H1 (cell line): ENCODE measurements around the gene ATG7. TPM values are rescaled to one million over a fixed set of nuclear protein-coding genes. Genes with fewer than 3 reads are reported as not detected.

Experiments used
- CTCF ChIA-PET: fragments of 300-600 bp; sonication (Branson Sonifier 250); formaldehyde crosslinking; loops from one replicate; lab custom pipeline; 2021; ENCODE audit not compliant: partially characterized antibody; lab: Charles Lee
- POLR2A ChIA-PET: fragments of 300-600 bp; sonication (Branson Sonifier 250); formaldehyde crosslinking; loops from one replicate; lab custom pipeline; 2021; ENCODE audit warnings: inconsistent platforms; ENCODE audit not compliant: partially characterized antibody; lab: Charles Lee
- DNase-seq, 2 experiments: peaks; one replicate each; pipeline versions ENCODE4 v3.0.0 to v3.0.0-alpha.2; 2010 to 2022; ENCODE audit warnings: low spot score in 2 of 2, low read depth in 1 of 2, mixed read lengths in 1 of 2
- FAIRE-seq: peaks from 2 replicates; lab custom pipeline; 2011; peaks lifted over from hg19 to GRCh38; lab: Jason Lieb, UNC
- H2AFZ ChIP-seq: 2 replicates; pipeline ENCODE4 v1.8.1; 2012; ENCODE audit warnings: low read length, inconsistent platforms
- H2AK5ac ChIP-seq: 2 replicates; pipeline ENCODE4 v1.6.1; 2013; ENCODE audit warnings: low read depth, low read length
- H2BK120ac ChIP-seq: replicated peaks from 2 replicates; pipeline ENCODE3; 2013; ENCODE audit warnings: low read depth, low read length, inconsistent platforms
- H2BK12ac ChIP-seq: 2 replicates; pipeline ENCODE4 v1.6.1; 2013; ENCODE audit warnings: low read depth, low read length
- H2BK15ac ChIP-seq: 2 replicates; pipeline ENCODE4 v1.6.1; 2013; ENCODE audit warnings: low read length
- H2BK20ac ChIP-seq: 2 replicates; pipeline ENCODE4 v1.6.1; 2013; ENCODE audit warnings: low read length
- H2BK5ac ChIP-seq: 2 replicates; pipeline ENCODE4 v1.6.1; 2013; ENCODE audit warnings: low read depth, low read length
- H3K14ac ChIP-seq: 2 replicates; pipeline ENCODE4 v1.6.1; 2013; ENCODE audit warnings: inconsistent platforms; ENCODE audit not compliant: insufficient read length
- H3K18ac ChIP-seq: 2 replicates; pipeline ENCODE4 v1.6.1; 2013; ENCODE audit warnings: low read length; ENCODE audit errors: extremely low read depth
- H3K23ac ChIP-seq: 2 replicates; pipeline ENCODE4 v1.6.1; 2013; ENCODE audit warnings: inconsistent platforms; ENCODE audit not compliant: insufficient read length
- H3K23me2 ChIP-seq: 2 replicates; pipeline ENCODE4 v1.6.1; 2013; ENCODE audit warnings: low read depth, low read length
- H3K27ac ChIP-seq: 2 replicates; pipeline ENCODE4 v1.6.1; 2011; ENCODE audit warnings: low read depth, low read length, inconsistent platforms
- H3K27me3 ChIP-seq, 4 experiments: replicated peaks in 1 of 4; 1 replicate in 1 of 4; 2 replicates in 3 of 4; pipeline versions ENCODE4 v1.6.1 to v1.8.1; 2011 to 2013; ENCODE audit warnings: low read length in 3 of 4, mild to moderate bottlenecking in 3 of 4, inconsistent platforms in 2 of 4, mixed read lengths in 2 of 4, moderate library complexity in 1 of 4; ENCODE audit not compliant: control insufficient read depth in 3 of 4, insufficient read depth in 3 of 4; ENCODE audit errors: extremely low read depth in 1 of 4
- H3K36me3 ChIP-seq, 4 experiments: 2 replicates each; pipeline versions ENCODE4 v1.6.1 to v1.8.1; 2011 to 2013; ENCODE audit warnings: mild to moderate bottlenecking in 4 of 4, low read length in 3 of 4, moderate library complexity in 2 of 4, control low read depth in 1 of 4, inconsistent platforms in 1 of 4; ENCODE audit not compliant: insufficient read depth in 4 of 4, control insufficient read depth in 2 of 4
- H3K4ac ChIP-seq: replicated peaks from 2 replicates; pipeline ENCODE3; 2013; ENCODE audit warnings: low read length, low read depth, mixed read lengths, inconsistent platforms; ENCODE audit not compliant: insufficient read length
- H3K4me1 ChIP-seq, 4 experiments: replicated peaks in 1 of 4; 1 replicate in 1 of 4; 2 replicates in 3 of 4; pipeline versions ENCODE4 v1.6.1 to v1.8.1; 2011 to 2013; ENCODE audit warnings: low read length in 3 of 4, inconsistent platforms in 2 of 4, mixed read lengths in 1 of 4; ENCODE audit not compliant: insufficient read depth in 4 of 4, control insufficient read depth in 3 of 4
- H3K4me2 ChIP-seq, 2 experiments: 2 replicates each; pipeline versions ENCODE4 v1.6.1 to v1.8.1; 2011 to 2013; ENCODE audit warnings: low read depth in 2 of 2, low read length in 2 of 2, control low read depth in 1 of 2, inconsistent platforms in 1 of 2, mild to moderate bottlenecking in 1 of 2; ENCODE audit not compliant: insufficient read depth in 1 of 2
- H3K4me3 ChIP-seq, 4 experiments: fragments of 200-600, 300-600 bp in 1 of 4; sonication (generic), shearing (Covaris generic), sonication (Bioruptor Twin) in 1 of 4; 2 replicates each; pipeline versions ENCODE4 v1.5.1 to v1.8.1; 2011 to 2016; ENCODE audit warnings: low read length in 4 of 4, low read depth in 3 of 4, control low read depth in 2 of 4, inconsistent platforms in 2 of 4, mild to moderate bottlenecking in 2 of 4, mixed read lengths in 1 of 4, moderate library complexity in 1 of 4; ENCODE audit not compliant: insufficient read depth in 2 of 4; ENCODE audit errors: extremely low read depth in 1 of 4
- H3K56ac ChIP-seq: replicated peaks from 2 replicates; pipeline ENCODE3; 2013; ENCODE audit warnings: low read depth, mild to moderate bottlenecking, mixed read lengths, low read length, inconsistent platforms; ENCODE audit not compliant: insufficient read length
- H3K79me1 ChIP-seq: 2 replicates; pipeline ENCODE4 v1.6.1; 2013; ENCODE audit warnings: low read depth, low read length, control low read depth
- H3K79me2 ChIP-seq, 2 experiments: 2 replicates each; pipeline versions ENCODE4 v1.6.1 to v1.8.1; 2012 to 2013; ENCODE audit warnings: low read length in 2 of 2, mild to moderate bottlenecking in 2 of 2, inconsistent platforms in 1 of 2; ENCODE audit not compliant: insufficient read depth in 2 of 2, control insufficient read depth in 1 of 2
- H3K9ac ChIP-seq, 4 experiments: replicated peaks in 1 of 4; 1 replicate in 1 of 4; 2 replicates in 3 of 4; pipeline versions ENCODE4 v1.6.1 to v1.8.1; 2011 to 2013; ENCODE audit warnings: low read depth in 3 of 4, low read length in 3 of 4, control low read depth in 2 of 4, mild to moderate bottlenecking in 2 of 4, moderate library complexity in 2 of 4, inconsistent platforms in 1 of 4; ENCODE audit errors: extremely low read depth in 1 of 4
- H3K9me3 ChIP-seq, 2 experiments: 2 replicates each; pipeline versions ENCODE4 v1.6.1 to v1.8.1; 2012 to 2013; ENCODE audit warnings: mild to moderate bottlenecking in 2 of 2, moderate library complexity in 2 of 2, control low read depth in 1 of 2, inconsistent platforms in 1 of 2, low read depth in 1 of 2, low read length in 1 of 2, mixed read lengths in 1 of 2; ENCODE audit not compliant: insufficient read depth in 2 of 2
- H4K20me1 ChIP-seq, 2 experiments: replicated peaks in 1 of 2; 2 replicates each; pipeline versions ENCODE3 to v1.8.1; 2011 to 2013; ENCODE audit warnings: inconsistent platforms in 2 of 2, low read length in 2 of 2, mild to moderate bottlenecking in 1 of 2; ENCODE audit not compliant: insufficient read depth in 2 of 2, control insufficient read depth in 1 of 2
- H4K5ac ChIP-seq: 2 replicates; pipeline ENCODE4 v1.6.1; 2013; ENCODE audit warnings: low read length, low read depth, mixed read lengths, inconsistent platforms; ENCODE audit not compliant: insufficient read length
- H4K8ac ChIP-seq: 2 replicates; pipeline ENCODE4 v1.8.0; 2013; ENCODE audit warnings: mild to moderate bottlenecking, moderate library complexity, low read length, inconsistent platforms; ENCODE audit not compliant: insufficient read depth; ENCODE audit errors: extremely low read depth
- H4K91ac ChIP-seq: replicated peaks from 2 replicates; pipeline ENCODE3; 2013; ENCODE audit warnings: low read length, mixed read lengths, inconsistent platforms; ENCODE audit not compliant: insufficient read length
- ATF2 ChIP-seq: IDR thresholded peaks from 2 replicates; pipeline ENCODE4 v1.6.1; 2012; ENCODE audit warnings: low read length, inconsistent platforms
- PHF8 ChIP-seq: fragments of 200-600 bp; sonication (generic); conservative IDR thresholded peaks from 2 replicates; pipeline ENCODE4 v1.7.1; 2012; ENCODE audit warnings: low read depth, mild to moderate bottlenecking, inconsistent platforms, low read length, moderate library complexity
- RAD21 ChIP-seq, 2 experiments: IDR thresholded peaks in 1 of 2; conservative IDR thresholded peaks in 1 of 2; 2 replicates each; pipeline ENCODE4 v1.6.1; 2011; ENCODE audit warnings: low read depth in 2 of 2, low read length in 2 of 2, improper control_type of control experiment in 1 of 2, inconsistent platforms in 1 of 2, mild to moderate bottlenecking in 1 of 2, moderate library complexity in 1 of 2
- RBBP5 ChIP-seq: IDR thresholded peaks from 2 replicates; pipeline ENCODE4 v1.7.1; 2012; ENCODE audit warnings: low read depth, mild to moderate bottlenecking, inconsistent platforms, low read length, moderate library complexity, borderline replicate concordance
- SAP30 ChIP-seq: fragments of 300-600 bp; sonication (generic); IDR thresholded peaks from 2 replicates; pipeline ENCODE4 v1.7.1; 2012; ENCODE audit warnings: low read length, moderate library complexity, mild to moderate bottlenecking, inconsistent platforms; ENCODE audit not compliant: insufficient read depth, insufficient replicate concordance
- SIX5 ChIP-seq: IDR thresholded peaks from 2 replicates; pipeline ENCODE4 v1.6.1; 2011; ENCODE audit warnings: mild to moderate bottlenecking, low read depth, low read length
- SP4 ChIP-seq: IDR thresholded peaks from 2 replicates; pipeline ENCODE4 v1.6.1; 2012; ENCODE audit warnings: low read length, inconsistent platforms
- TEAD4 ChIP-seq: IDR thresholded peaks from 2 replicates; pipeline ENCODE4 v1.6.1; 2012; ENCODE audit warnings: low read depth, low read length, inconsistent platforms, mixed read lengths
- WGBS, 2 experiments: shearing (Covaris generic) in 1 of 2; methylation state at CpG; one replicate each; pipeline versions ENCODE4 v1.1.6 to v1.1.7; 2013 to 2015; ENCODE audit warnings: low lambda C conversion rate in 2 of 2, mixed read lengths in 2 of 2, inconsistent platforms in 1 of 2, low coverage in 1 of 2, missing lambda C conversion rate in 1 of 2; ENCODE audit not compliant: insufficient replicate concordance in 2 of 2, insufficient coverage in 1 of 2, insufficient read length in 1 of 2; ENCODE audit errors: extremely low coverage in 1 of 2, missing lambda C conversion rate in 1 of 2; 5-methylcytosine and 5-hydroxymethylcytosine counted together
- polyA plus RNA-seq, 7 experiments: library from polyadenylated mRNA; depleted of rRNA in 3 of 7; stranded (reverse) in 5 of 7; unstranded in 2 of 7; fragments of >200 nt in 5 of 7; fragments of 200-250 nt in 2 of 7; gene quantifications; 1 replicate in 5 of 7; 2 replicates in 1 of 7; 4 replicates in 1 of 7; pipeline versions ENCODE4 v1.2.1 to v1.2.3, GENCODE V29; 2011 to 2013; ENCODE audit warnings: missing spikeins in 2 of 7, mixed read lengths in 2 of 7
- total RNA-seq: library from RNA; stranded (reverse); fragmentation: NEBNext Ultra II Directional; extraction: Animal tissue kit (Norgen Biotek cat#: 25700); gene quantifications from 2 replicates; pipeline ENCODE4 v1.2.1, GENCODE V29; 2021
- TF ChIP-seq, protein P1 (sequence below): IDR thresholded peaks from 2 replicates; pipeline ENCODE4 v1.6.1; 2011; ENCODE audit warnings: low read length, improper control_type of control experiment

Gene ATG7
- total and polyA plus RNA-seq, 2 of the 8 experiments (the other 6 are each of a cell fraction or from before 2014, with no cell fraction given) = 15.0 to 19.1 TPM

DNA sequence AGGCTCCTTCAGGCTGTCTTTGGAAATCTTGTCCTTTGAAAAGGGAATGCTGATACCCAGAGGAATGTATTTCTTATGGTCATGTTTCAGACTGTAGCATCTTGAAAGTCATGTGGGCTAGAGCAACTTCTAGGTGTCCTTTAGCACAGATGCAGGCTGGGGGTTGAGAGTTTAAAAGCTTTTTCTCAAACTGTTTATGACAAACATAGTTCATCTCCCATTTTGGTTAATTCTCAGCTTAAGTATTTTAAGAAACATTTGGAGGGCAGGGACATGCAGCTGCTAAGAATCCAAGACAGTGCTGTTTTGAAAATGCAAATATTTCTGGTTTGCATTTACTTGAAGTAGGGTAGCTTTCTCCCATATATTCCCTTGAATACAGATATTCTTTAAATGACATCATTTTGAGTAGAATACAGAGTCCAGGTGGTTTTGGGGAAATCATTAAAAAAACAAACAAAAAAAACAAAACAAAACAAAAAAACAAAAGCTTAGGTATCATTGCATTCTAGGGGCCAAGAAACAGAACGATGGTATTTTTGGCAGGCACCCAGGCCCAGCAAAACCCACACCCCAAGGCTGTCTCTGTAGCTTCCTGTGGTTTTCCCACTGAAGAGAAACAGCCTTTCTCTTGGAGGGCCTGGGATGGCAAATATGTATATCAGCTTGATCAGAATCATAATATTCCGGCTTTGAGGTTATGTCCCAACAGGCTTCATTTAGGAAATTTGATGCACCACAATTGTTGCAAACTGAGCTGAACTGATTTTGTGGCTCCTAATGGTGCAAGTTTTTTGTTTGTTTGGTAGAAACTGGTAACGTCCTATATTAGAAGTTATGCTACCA lies 120.0 kb downstream of the ATG7 start:
- no peak overlapping the region for H3K56ac ChIP-seq
- no peaks in the 10 kb centered on the region for H3K79me2 ChIP-seq
- no peaks in the 10 kb centered on the region for H3K36me3 ChIP-seq
- no peak overlapping the region for H2BK5ac ChIP-seq
- no peak overlapping the region for H3K4me3 ChIP-seq
- H4K91ac ChIP-seq = no peak overlapping the region
- H3K14ac ChIP-seq = no peak overlapping the region
- CTCF ChIA-PET = interaction anchor here (0.6 to 5.6 kb wide), 6 partner anchors 12 to 262 kb away, joined by 3 to 32 read pairs (median 6); no protein-coding TSS in a partner anchor
- WGBS, 2 experiments = 87% methylated on average over 3 of the region's 3 CpGs; no CpG with 5 or more reads in 1 of the 2 experiments
- POLR2A ChIA-PET = no interaction called here
- H4K5ac ChIP-seq = no peak overlapping the region
- H2AFZ ChIP-seq = no peak overlapping the region
- H2BK15ac ChIP-seq = no peak overlapping the region
- H4K8ac ChIP-seq = no peak overlapping the region
- no peaks in the 10 kb centered on the region for H3K9me3 ChIP-seq
- no peak overlapping the region for H2BK12ac ChIP-seq
- no peak overlapping the region for H2BK120ac ChIP-seq
- H3K18ac ChIP-seq = no peak overlapping the region
- no peak for FAIRE-seq
- H3K23ac ChIP-seq = no peak overlapping the region
- no peaks in the 10 kb centered on the region for H3K27me3 ChIP-seq
- H2AK5ac ChIP-seq = no peak overlapping the region
- no peak overlapping the region for H3K27ac ChIP-seq
- peaks cover 0 to 5% (median 0%) of the 10 kb centered on the region in 4 experiments; a peak in 1 of 7 replicates for H3K4me1 ChIP-seq
- H3K9ac ChIP-seq = no peak overlapping the region
- H3K4ac ChIP-seq = no peak overlapping the region
- H4K20me1 ChIP-seq = no peaks in the 10 kb centered on the region
- H3K79me1 ChIP-seq = no peaks in the 10 kb centered on the region
- DNase-seq = no peak
- H3K23me2 ChIP-seq = no peaks in the 10 kb centered on the region
- H3K4me2 ChIP-seq = no peak overlapping the region
- no peak overlapping the region for H2BK20ac ChIP-seq
- TF ChIP-seq RAD21 (IDR thresholded peaks at IDR 0.05 in 1 of 2, conservative IDR thresholded peaks at IDR 0.05 in 1 of 2; ENCODE audit: low read depth in 2 of 2, low read length in 2 of 2) = no peak
- TF ChIP-seq SIX5 = no peak
- TF ChIP-seq ATF2 = no peak
- TF ChIP-seq TEAD4 = no peak
- TF ChIP-seq SAP30 = no peak
- TF ChIP-seq RBBP5 = no peak
- TF ChIP-seq, protein P1, sequence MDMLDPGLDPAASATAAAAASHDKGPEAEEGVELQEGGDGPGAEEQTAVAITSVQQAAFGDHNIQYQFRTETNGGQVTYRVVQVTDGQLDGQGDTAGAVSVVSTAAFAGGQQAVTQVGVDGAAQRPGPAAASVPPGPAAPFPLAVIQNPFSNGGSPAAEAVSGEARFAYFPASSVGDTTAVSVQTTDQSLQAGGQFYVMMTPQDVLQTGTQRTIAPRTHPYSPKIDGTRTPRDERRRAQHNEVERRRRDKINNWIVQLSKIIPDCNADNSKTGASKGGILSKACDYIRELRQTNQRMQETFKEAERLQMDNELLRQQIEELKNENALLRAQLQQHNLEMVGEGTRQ = no peak
- no peak for TF ChIP-seq SP4
- TF ChIP-seq PHF8 = no peak
